Panc1 (cell line): Measurements from ENCODE around the gene ANAPC1. TPM values are rescaled to one million over a fixed set of nuclear protein-coding genes. Genes with fewer than 3 reads are reported as not detected.

ENCODE experiments used
- ATAC-seq: fragments of 200-7000 bp; cut with Tn5 transposase; 2 replicates; pipeline ENCODE4 v1.9.1; 2020; ENCODE audit warnings: mild to moderate bottlenecking, moderate library complexity
- BruUV-seq: library from RNA; stranded (reverse); fragments of 400-500 nt; replicated peaks from 2 replicates; lab custom pipeline; 2021; lab: Mats Ljungman, UMichigan
- CTCF ChIA-PET: fragments of 300-600 bp; sonication (Branson Sonifier 250); formaldehyde crosslinking; loops from one replicate; lab custom pipeline; 2022; ENCODE audit warnings: antibody characterized with exemption; lab: Charles Lee
- POLR2A ChIA-PET: fragments of 300-600 bp; sonication (Branson Sonifier 250); formaldehyde crosslinking; loops from one replicate; lab custom pipeline; 2022; ENCODE audit warnings: antibody characterized with exemption; lab: Charles Lee
- DNase-seq: peaks from one replicate; pipeline ENCODE4 v3.0.0-alpha.2; 2010; ENCODE audit warnings: low read depth, low spot score
- H3K27ac ChIP-seq: 2 replicates; pipeline ENCODE4 v1.5.1; 2011; ENCODE audit warnings: mild to moderate bottlenecking, low read length, inconsistent platforms
- H3K27me3 ChIP-seq: fragments of 200-500 bp; sonication (Bioruptor generic); 2 replicates; pipeline ENCODE4 v1.6.0; 2014; ENCODE audit warnings: low read length, inconsistent platforms; ENCODE audit not compliant: control insufficient read depth, insufficient read depth
- H3K36me3 ChIP-seq: fragments of 200-500 bp; sonication (Bioruptor generic); 2 replicates; pipeline ENCODE4 v1.5.1; 2014; ENCODE audit warnings: inconsistent platforms, mild to moderate bottlenecking, low read length, moderate library complexity; ENCODE audit not compliant: control insufficient read depth, insufficient read depth
- H3K4me1 ChIP-seq: 2 replicates; pipeline ENCODE4 v1.5.1; 2011; ENCODE audit warnings: inconsistent platforms, mild to moderate bottlenecking, low read length, moderate library complexity; ENCODE audit not compliant: control insufficient read depth, insufficient read depth
- H3K4me3 ChIP-seq, 2 experiments: 2 replicates each; pipeline ENCODE4 v1.5.1; 2011 to 2012; ENCODE audit warnings: low read depth in 2 of 2, low read length in 2 of 2, mild to moderate bottlenecking in 2 of 2, inconsistent platforms in 1 of 2, moderate library complexity in 1 of 2
- H3K9me3 ChIP-seq: fragments of 200-500 bp; sonication (Bioruptor generic); 2 replicates; pipeline ENCODE4 v1.5.1; 2014; ENCODE audit warnings: low read depth, mild to moderate bottlenecking, inconsistent platforms, low read length, moderate library complexity; ENCODE audit not compliant: control insufficient read depth, insufficient read depth
- SIN3A ChIP-seq: IDR thresholded peaks from 2 replicates; pipeline ENCODE4 v1.6.1; 2012; ENCODE audit warnings: low read depth, mild to moderate bottlenecking, low read length, moderate library complexity, borderline replicate concordance; ENCODE audit not compliant: insufficient read depth
- in situ Hi-C: cut with HindIII; loops from 2 replicates; pipeline ENCODE4 v1.10.0; 2016; ENCODE audit warnings: low sequenced_read_pairs, low pct_unique_long_range_greater_than_20kb
- intact Hi-C: fragments of 100-400 bp; cut with micrococcal nuclease; formaldehyde crosslinking; loops from one replicate; pipeline ENCODE4 v1.10.0; 2022; ENCODE audit not compliant: unreplicated experiment
- total RNA-seq: library from RNA; stranded (reverse); gene quantifications from one replicate; pipeline ENCODE4 v1.2.1, GENCODE V29; 2021; ENCODE audit not compliant: unreplicated experiment
- TF ChIP-seq, protein P1 (sequence below): fragments of 450-650 bp; IDR thresholded peaks from 2 replicates; pipeline ENCODE4 v1.5.1; 2017; ENCODE audit warnings: mild to moderate bottlenecking
- TF ChIP-seq, protein P2 (sequence below), 2 experiments: IDR thresholded peaks; 2 replicates each; pipeline ENCODE4 v1.6.1; 2011 to 2012; ENCODE audit warnings: low read depth in 2 of 2, control low read depth in 1 of 2, low read length in 1 of 2, mild to moderate bottlenecking in 1 of 2, moderate library complexity in 1 of 2; ENCODE audit not compliant: insufficient read depth in 1 of 2

ANAPC1 gene
- total RNA-seq, 1 experiment from 2014 or later, result 75.1 TPM

DNA sequence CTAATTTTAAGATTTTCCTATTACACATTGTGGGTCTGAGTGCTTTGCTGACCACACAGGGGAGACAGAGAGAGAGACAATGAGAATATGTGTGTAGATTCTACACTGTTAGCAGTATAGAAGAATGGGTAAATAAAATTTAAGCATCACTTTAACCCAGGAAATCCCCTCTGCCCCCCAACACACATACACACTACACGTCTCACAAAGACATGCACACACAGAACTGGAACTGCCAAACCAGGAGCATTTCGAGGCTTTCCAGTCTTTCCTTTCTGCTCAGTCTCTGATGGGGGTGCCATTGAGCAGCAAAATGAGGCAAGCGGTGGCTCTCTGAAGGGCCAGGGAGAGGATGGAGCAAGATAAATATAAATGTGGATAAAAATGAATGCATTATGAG, 16.9 kb upstream of the ANAPC1 start:
- CTCF ChIA-PET, result interaction anchor here (0.7 kb wide), 1 partner anchor 142 kb away, joined by 5 read pairs; no protein-coding TSS in a partner anchor
- in situ Hi-C loops (no loop called here), intact Hi-C loops (no loop called here)
- H3K27me3 ChIP-seq, result no peaks in the 10 kb centered on the region
- no peaks in the 10 kb centered on the region for H3K9me3 ChIP-seq
- peaks cover 19% of the 10 kb centered on the region for H3K4me1 ChIP-seq
- BruUV-seq, result no TSS peak
- no peak for ATAC-seq
- no peaks in the 10 kb centered on the region for H3K36me3 ChIP-seq
- peak overlapping the region in 1 of 2 experiments; percentile 92; a peak in 2 of 4 replicates for H3K4me3 ChIP-seq
- POLR2A ChIA-PET, result no interaction called here
- TF ChIP-seq, protein P1, sequence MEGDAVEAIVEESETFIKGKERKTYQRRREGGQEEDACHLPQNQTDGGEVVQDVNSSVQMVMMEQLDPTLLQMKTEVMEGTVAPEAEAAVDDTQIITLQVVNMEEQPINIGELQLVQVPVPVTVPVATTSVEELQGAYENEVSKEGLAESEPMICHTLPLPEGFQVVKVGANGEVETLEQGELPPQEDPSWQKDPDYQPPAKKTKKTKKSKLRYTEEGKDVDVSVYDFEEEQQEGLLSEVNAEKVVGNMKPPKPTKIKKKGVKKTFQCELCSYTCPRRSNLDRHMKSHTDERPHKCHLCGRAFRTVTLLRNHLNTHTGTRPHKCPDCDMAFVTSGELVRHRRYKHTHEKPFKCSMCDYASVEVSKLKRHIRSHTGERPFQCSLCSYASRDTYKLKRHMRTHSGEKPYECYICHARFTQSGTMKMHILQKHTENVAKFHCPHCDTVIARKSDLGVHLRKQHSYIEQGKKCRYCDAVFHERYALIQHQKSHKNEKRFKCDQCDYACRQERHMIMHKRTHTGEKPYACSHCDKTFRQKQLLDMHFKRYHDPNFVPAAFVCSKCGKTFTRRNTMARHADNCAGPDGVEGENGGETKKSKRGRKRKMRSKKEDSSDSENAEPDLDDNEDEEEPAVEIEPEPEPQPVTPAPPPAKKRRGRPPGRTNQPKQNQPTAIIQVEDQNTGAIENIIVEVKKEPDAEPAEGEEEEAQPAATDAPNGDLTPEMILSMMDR, result peak; percentile 85
- TF ChIP-seq, protein P2, sequence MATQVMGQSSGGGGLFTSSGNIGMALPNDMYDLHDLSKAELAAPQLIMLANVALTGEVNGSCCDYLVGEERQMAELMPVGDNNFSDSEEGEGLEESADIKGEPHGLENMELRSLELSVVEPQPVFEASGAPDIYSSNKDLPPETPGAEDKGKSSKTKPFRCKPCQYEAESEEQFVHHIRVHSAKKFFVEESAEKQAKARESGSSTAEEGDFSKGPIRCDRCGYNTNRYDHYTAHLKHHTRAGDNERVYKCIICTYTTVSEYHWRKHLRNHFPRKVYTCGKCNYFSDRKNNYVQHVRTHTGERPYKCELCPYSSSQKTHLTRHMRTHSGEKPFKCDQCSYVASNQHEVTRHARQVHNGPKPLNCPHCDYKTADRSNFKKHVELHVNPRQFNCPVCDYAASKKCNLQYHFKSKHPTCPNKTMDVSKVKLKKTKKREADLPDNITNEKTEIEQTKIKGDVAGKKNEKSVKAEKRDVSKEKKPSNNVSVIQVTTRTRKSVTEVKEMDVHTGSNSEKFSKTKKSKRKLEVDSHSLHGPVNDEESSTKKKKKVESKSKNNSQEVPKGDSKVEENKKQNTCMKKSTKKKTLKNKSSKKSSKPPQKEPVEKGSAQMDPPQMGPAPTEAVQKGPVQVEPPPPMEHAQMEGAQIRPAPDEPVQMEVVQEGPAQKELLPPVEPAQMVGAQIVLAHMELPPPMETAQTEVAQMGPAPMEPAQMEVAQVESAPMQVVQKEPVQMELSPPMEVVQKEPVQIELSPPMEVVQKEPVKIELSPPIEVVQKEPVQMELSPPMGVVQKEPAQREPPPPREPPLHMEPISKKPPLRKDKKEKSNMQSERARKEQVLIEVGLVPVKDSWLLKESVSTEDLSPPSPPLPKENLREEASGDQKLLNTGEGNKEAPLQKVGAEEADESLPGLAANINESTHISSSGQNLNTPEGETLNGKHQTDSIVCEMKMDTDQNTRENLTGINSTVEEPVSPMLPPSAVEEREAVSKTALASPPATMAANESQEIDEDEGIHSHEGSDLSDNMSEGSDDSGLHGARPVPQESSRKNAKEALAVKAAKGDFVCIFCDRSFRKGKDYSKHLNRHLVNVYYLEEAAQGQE (IDR thresholded peaks at IDR 0.05; ENCODE audit: insufficient read depth in 1 of 2, low read depth in 2 of 2, low read length in 1 of 2), result no peak
- TF ChIP-seq SIN3A, result no peak
- no peak overlapping the region for H3K27ac ChIP-seq
- no peak for DNase-seq

DNA sequence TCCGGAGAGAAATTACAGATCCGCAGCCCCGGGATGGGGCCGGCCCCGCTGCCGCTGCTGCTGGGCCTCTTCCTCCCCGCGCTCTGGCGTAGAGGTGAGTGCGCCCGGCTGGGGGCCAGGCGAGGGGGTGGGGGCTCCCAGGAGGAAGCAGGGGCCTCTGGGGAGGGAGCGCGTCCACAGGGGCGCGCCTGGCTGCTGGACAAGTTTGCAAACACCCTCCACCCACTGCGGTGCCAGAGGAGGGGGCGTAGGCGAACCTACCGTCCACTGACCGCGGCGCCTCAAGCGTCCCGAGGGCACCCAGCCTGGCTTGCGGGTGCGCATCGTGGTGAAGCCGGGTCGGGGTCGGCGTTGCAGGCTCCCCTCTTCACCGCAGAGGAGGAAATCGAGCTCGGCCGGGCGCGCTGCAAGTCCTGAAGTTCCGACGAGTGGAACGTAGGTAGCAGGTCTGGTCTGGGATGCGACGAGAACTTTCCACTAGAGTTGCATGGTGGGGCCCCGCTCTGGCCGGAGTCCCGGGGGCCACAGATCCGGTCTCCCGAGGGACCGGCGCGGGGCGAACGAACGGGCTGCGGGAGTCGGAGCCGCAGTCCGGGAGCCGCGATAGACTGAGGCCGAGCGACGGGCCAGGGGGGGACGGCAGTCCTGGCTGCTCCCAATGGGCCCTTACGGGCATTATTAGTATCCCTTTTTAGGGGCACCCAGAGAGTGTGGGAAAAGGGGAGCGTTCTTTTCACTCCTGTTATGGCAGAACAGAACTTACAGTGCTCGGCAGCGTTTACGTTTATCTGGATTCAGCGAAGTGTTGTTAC, 14.9 kb upstream of the ANAPC1 start:
- intact Hi-C loops (no loop called here), in situ Hi-C loops (no loop called here)
- no TSS peak for BruUV-seq
- ChIA-PET POLR2A (interaction anchor here (0.6 to 0.7 kb wide), 2 partner anchors 31 to 108 kb away, joined by 5 to 6 read pairs; no protein-coding TSS in a partner anchor), CTCF (interaction anchor here (0.6 to 0.8 kb wide), 2 partner anchors 11 to 155 kb away, joined by 4 read pairs; no protein-coding TSS in a partner anchor)
- no peaks in the 10 kb centered on the region for H3K36me3 ChIP-seq
- peaks cover 16% of the 10 kb centered on the region for H3K4me1 ChIP-seq
- no peaks in the 10 kb centered on the region for H3K9me3 ChIP-seq
- peak overlapping the region; percentile 71 to 92 for H3K4me3 ChIP-seq
- peak; percentile 19; the same call in 1 of the 2 replicates for TF ChIP-seq SIN3A
- TF ChIP-seq, protein P2 (IDR thresholded peaks at IDR 0.05; ENCODE audit: insufficient read depth in 1 of 2, low read depth in 2 of 2, low read length in 1 of 2), result no peak
- DNase-seq, result no peak
- ATAC-seq, result peak; percentile 66
- peak overlapping the region; percentile 73 for H3K27ac ChIP-seq
- H3K27me3 ChIP-seq, result no peaks in the 10 kb centered on the region
